K562 (cell line): ENCODE data around the gene EPHA1. TPM values are rescaled to one million over a fixed set of nuclear protein-coding genes. Genes with fewer than 3 reads are reported as not detected.
A peak's percentile ranks its signal among the peaks of the same experiment; 100 is the strongest.

Experiments
- CBFB ChIP-seq: sonication (generic); formaldehyde crosslinking; IDR thresholded peaks from 2 replicates; pipeline ENCODE4 v1.4.0; 2020; ENCODE audit warnings: mild to moderate bottlenecking, missing genetic modification reagents
- CHAMP1 ChIP-seq: fragments of 450-650 bp; IDR thresholded peaks from 2 replicates; pipeline ENCODE4 v1.6.1; 2016; ENCODE audit warnings: mild to moderate bottlenecking
- PTBP1 ChIP-seq: fragments of 200-400 bp; formaldehyde crosslinking; IDR thresholded peaks from 2 replicates; pipeline ENCODE4 v1.6.1; 2017; ENCODE audit warnings: low read depth, low read length
- RBM14 ChIP-seq: fragments of 200-400 bp; formaldehyde crosslinking; IDR thresholded peaks from 2 replicates; pipeline ENCODE4 v1.6.1; 2018; ENCODE audit warnings: low read depth, mild to moderate bottlenecking, low read length, moderate library complexity, borderline replicate concordance; ENCODE audit not compliant: insufficient read depth
- RNF219 ChIP-seq: fragments of 250-450 bp; sonication (Bioruptor Pico); IDR thresholded peaks from 2 replicates; pipeline ENCODE4 v1.5.0; 2022; ENCODE audit warnings: mild to moderate bottlenecking
- SAFB ChIP-seq: fragments of 200-400 bp; formaldehyde crosslinking; IDR thresholded peaks from 2 replicates; pipeline ENCODE4 v1.6.1; 2017; ENCODE audit warnings: low read depth, low read length, borderline replicate concordance
- SREBF2 ChIP-seq: sonication (generic); formaldehyde crosslinking; IDR thresholded peaks from 2 replicates; pipeline ENCODE4 v1.4.0; 2020; ENCODE audit warnings: mild to moderate bottlenecking, missing genetic modification reagents
- TARDBP ChIP-seq: fragments of 450-650 bp; IDR thresholded peaks from 2 replicates; pipeline ENCODE4 v1.6.1; 2016
- TEAD2 ChIP-seq: fragments of 450-650 bp; IDR thresholded peaks from 2 replicates; pipeline ENCODE4 v1.6.1; 2016; ENCODE audit warnings: missing genetic modification characterization, control low read depth, missing compliant biosample characterization
- ZBTB11 ChIP-seq, 3 experiments: fragments of 200-800 bp in 1 of 3; fragments of 250-450 bp in 1 of 3; fragments of 450-650 bp in 1 of 3; sonication (Bioruptor Pico) in 1 of 3; sonication (Bioruptor generic) in 1 of 3; formaldehyde crosslinking in 1 of 3; IDR thresholded peaks; 2 replicates each; pipeline versions ENCODE4 v1.6.1 to v1.8.0; 2016 to 2022; ENCODE audit warnings: mild to moderate bottlenecking in 2 of 3, missing genetic modification characterization in 2 of 3, missing compliant biosample characterization in 1 of 3, moderate library complexity in 1 of 3
- ZBTB33 ChIP-seq: sonication (generic); formaldehyde crosslinking; IDR thresholded peaks from 2 replicates; pipeline ENCODE4 v1.8.1; 2023; ENCODE audit warnings: mild to moderate bottlenecking, missing genetic modification reagents
- ZBTB7A ChIP-seq: IDR thresholded peaks from 2 replicates; pipeline ENCODE4 v1.6.1; 2011; ENCODE audit warnings: low read depth, mild to moderate bottlenecking, low read length, moderate library complexity, borderline replicate concordance; ENCODE audit not compliant: control insufficient read depth
- ZNF165 ChIP-seq: fragments of 250-450 bp; sonication (Bioruptor Pico); IDR thresholded peaks from 2 replicates; pipeline ENCODE4 v1.4.0; 2020; ENCODE audit warnings: borderline replicate concordance
- ZNF24 ChIP-seq: fragments of 450-650 bp; IDR thresholded peaks from 2 replicates; pipeline ENCODE4 v1.6.1; 2016
- ZNF41 ChIP-seq: fragments of 250-450 bp; sonication (Bioruptor Pico); conservative IDR thresholded peaks from 2 replicates; pipeline ENCODE4 v1.4.0; 2020; ENCODE audit warnings: mild to moderate bottlenecking
- ZNF766 ChIP-seq: fragments of 200-800 bp; sonication (Bioruptor generic); conservative IDR thresholded peaks from 2 replicates; pipeline ENCODE4 v1.6.1; 2016; ENCODE audit warnings: missing genetic modification characterization, missing compliant biosample characterization
- polyA plus RNA-seq, 8 experiments: library from polyadenylated mRNA; depleted of rRNA in 4 of 8; stranded (reverse) in 5 of 8; unstranded in 3 of 8; fragments of >200 nt; fragmentation: Nextera tagmentation in 2 of 8; fragmentation: Illumina TruSeq in 1 of 8; extraction: Ambion mirVana in 2 of 8; extraction: Trizol in 1 of 8; gene quantifications; 2 replicates each; pipeline versions ENCODE4 v1.2.1 to v1.2.3, GENCODE V29; 2011 to 2014; ENCODE audit warnings: inconsistent platforms in 1 of 8, missing spikeins in 1 of 8
- total RNA-seq, 7 experiments: library from RNA; depleted of rRNA in 6 of 7; stranded (reverse); fragments of >200 nt in 6 of 7; fragmentation: Illumina TruSeq in 2 of 7; extraction: Trizol in 2 of 7; gene quantifications; 2 replicates each; pipeline versions ENCODE4 v1.2.1 to v1.2.3, GENCODE V29; 2011 to 2021; ENCODE audit warnings: low replicate concordance in 1 of 7

EPHA1 gene
- total and polyA plus RNA-seq, 9 of the 15 experiments (the other 6 are each of a cell fraction or from before 2014, with no cell fraction given) = 0.22 to 0.57 (median 0.32) TPM; not detected in 6

GRCh38 chr7:143369678-143370651, 38.7 kb downstream of the EPHA1 start (continued):
- TF ChIP-seq RNF219 (CRISPR knock-in tag) = peak; percentile 99
- no peak for TF ChIP-seq RBM14
- no peak for TF ChIP-seq CHAMP1
- TF ChIP-seq CBFB (CRISPR knock-in tag) = no peak
- TF ChIP-seq ZNF165 (CRISPR knock-in tag) = peak; percentile 99
- no peak for TF ChIP-seq SAFB
- TF ChIP-seq ZBTB7A = no peak
- no peak for TF ChIP-seq SREBF2
- peak; percentile 99 for TF ChIP-seq ZNF41 (CRISPR knock-in tag)
- TF ChIP-seq TEAD2 = peak; percentile 89
- TF ChIP-seq TARDBP = no peak
- TF ChIP-seq ZBTB11 (CRISPR knock-in tag; IDR thresholded peaks at IDR 0.05) = peak in 1 of 3 experiments; percentile 83; a peak in 2 of 6 replicates
- no peak for TF ChIP-seq PTBP1
- no peak for TF ChIP-seq ZBTB33 (CRISPR knock-in tag)
- no peak for TF ChIP-seq ZNF24
- TF ChIP-seq ZNF766 (CRISPR knock-in tag) = peak; percentile 99
